Measurements from ENCODE around the gene SMIM32.

GRCh38 chr5:136143312-136143711, 49.6 kb downstream of the SMIM32 start:
- TF ChIP-seq, protein P1, sequence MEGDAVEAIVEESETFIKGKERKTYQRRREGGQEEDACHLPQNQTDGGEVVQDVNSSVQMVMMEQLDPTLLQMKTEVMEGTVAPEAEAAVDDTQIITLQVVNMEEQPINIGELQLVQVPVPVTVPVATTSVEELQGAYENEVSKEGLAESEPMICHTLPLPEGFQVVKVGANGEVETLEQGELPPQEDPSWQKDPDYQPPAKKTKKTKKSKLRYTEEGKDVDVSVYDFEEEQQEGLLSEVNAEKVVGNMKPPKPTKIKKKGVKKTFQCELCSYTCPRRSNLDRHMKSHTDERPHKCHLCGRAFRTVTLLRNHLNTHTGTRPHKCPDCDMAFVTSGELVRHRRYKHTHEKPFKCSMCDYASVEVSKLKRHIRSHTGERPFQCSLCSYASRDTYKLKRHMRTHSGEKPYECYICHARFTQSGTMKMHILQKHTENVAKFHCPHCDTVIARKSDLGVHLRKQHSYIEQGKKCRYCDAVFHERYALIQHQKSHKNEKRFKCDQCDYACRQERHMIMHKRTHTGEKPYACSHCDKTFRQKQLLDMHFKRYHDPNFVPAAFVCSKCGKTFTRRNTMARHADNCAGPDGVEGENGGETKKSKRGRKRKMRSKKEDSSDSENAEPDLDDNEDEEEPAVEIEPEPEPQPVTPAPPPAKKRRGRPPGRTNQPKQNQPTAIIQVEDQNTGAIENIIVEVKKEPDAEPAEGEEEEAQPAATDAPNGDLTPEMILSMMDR (conservative IDR thresholded peaks at IDR 0.05; ENCODE audit: low read length), result no peak
- TF ChIP-seq EZH2phosphoT487 (IDR thresholded peaks at IDR 0.05; ENCODE audit: borderline replicate concordance, low read depth, low read length), result no peak

Data from OCI-LY7 (cell line).